ENCODE measurements around the gene GPS1. TPM values are rescaled to one million over a fixed set of nuclear protein-coding genes. Genes with fewer than 3 reads are reported as not detected.

GPS1 gene
- total RNA-seq, 1 donor from 2014 or later, result 94.7 TPM

GRCh38 chr17:82080789-82081464 is 29.2 kb downstream of the GPS1 start:
- CTCF ChIA-PET, result no interaction called here
- H3K4me1 Mint-ChIP-seq, result no peaks in the 10 kb centered on the region
- H3K9me3 Mint-ChIP-seq, result no peaks in the 10 kb centered on the region
- H3K36me3 Mint-ChIP-seq (ENCODE audit: low read depth), result peaks cover 49% of the 10 kb centered on the region
- no peak for ATAC-seq (ENCODE audit: low read depth)
- TF ChIP-seq CTCF (IDR thresholded peaks at IDR 0.05), result no peak
- POLR2A ChIA-PET, result interaction anchor here (0.5 kb wide), 1 partner anchor 14 kb away, joined by 9 read pairs; no protein-coding TSS in a partner anchor
- no peak overlapping the region for H3K27ac Mint-ChIP-seq
- intact Hi-C loops (cut with micrococcal nuclease), result no loop called here
- no peak overlapping the region for H3K4me3 Mint-ChIP-seq
- no peaks in the 10 kb centered on the region for H3K27me3 Mint-ChIP-seq
- DNase-seq, result no peak

DNA sequence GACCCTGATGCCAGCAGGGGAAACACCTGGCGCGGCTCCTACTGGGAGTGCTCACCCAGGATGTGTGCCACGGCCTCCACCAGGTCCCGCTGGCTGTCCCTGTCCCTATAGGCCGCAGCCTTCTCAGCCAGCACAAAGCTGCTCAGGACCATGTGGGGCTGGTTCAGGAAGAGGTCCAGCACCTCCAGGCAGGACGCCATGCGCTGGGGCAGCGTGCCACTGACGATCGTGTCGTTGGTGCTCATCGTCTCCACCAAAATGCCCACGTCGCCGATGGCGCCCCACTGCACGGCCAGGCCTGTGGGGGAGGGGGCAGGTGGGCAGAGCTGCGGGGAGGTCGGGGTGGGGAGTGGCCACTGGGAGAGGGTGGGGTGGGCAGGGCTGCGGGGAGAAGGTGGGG is 29.8 kb downstream of the GPS1 start:
- intact Hi-C loops (cut with micrococcal nuclease), result no loop called here
- ATAC-seq (ENCODE audit: low read depth), result no peak
- Mint-ChIP-seq H3K27me3 (no peaks in the 10 kb centered on the region), H3K4me3 (no peak overlapping the region), H3K4me1 (no peaks in the 10 kb centered on the region), H3K27ac (no peak overlapping the region), H3K9me3 (no peaks in the 10 kb centered on the region), H3K36me3 (ENCODE audit: low read depth) (peaks cover 53% of the 10 kb centered on the region)
- ChIA-PET CTCF (no interaction called here), POLR2A (no interaction called here)
- no peak for DNase-seq
- no peak for TF ChIP-seq CTCF (IDR thresholded peaks at IDR 0.05)

DNA sequence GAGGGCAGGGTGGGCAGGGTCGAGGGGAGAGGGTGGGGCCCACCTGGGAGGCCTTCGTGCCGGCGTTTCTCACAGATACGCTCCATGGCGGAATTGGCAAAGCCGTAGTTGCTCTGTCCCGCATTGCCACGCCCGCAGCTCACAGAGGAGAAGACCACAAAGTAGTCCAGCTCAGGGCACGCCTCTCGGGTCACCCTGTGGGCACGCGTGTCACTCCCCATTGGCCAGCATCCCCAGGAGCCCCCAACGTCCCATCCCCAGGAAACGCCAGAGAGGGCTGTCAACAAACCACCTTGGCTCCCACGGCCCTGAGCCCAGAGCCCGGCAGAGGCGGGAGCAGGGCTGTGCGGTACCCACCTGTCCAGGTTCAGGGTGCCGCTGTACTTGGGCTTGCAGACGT is 30.3 kb downstream of the GPS1 start:
- Mint-ChIP-seq H3K36me3 (ENCODE audit: low read depth) (peaks cover 56% of the 10 kb centered on the region), H3K4me1 (no peaks in the 10 kb centered on the region), H3K27ac (no peak overlapping the region), H3K9me3 (no peaks in the 10 kb centered on the region), H3K27me3 (no peaks in the 10 kb centered on the region), H3K4me3 (no peak overlapping the region)
- POLR2A ChIA-PET, result interaction anchor here (1.0 kb wide), 1 partner anchor 18 kb away, joined by 3 read pairs; no protein-coding TSS in a partner anchor
- intact Hi-C loops (cut with micrococcal nuclease), result no loop called here
- CTCF ChIA-PET, result no interaction called here
- DNase-seq (no peak), ATAC-seq (ENCODE audit: low read depth) (no peak)
- no peak for TF ChIP-seq CTCF (IDR thresholded peaks at IDR 0.05)

- Mint-ChIP-seq H3K27ac (no peak overlapping the region), H3K4me1 (no peaks in the 10 kb centered on the region), H3K4me3 (no peak overlapping the region), H3K36me3 (ENCODE audit: low read depth) (peaks cover 58% of the 10 kb centered on the region), H3K27me3 (no peaks in the 10 kb centered on the region), H3K9me3 (no peaks in the 10 kb centered on the region)
- intact Hi-C loops (cut with micrococcal nuclease), result no loop called here
- TF ChIP-seq CTCF (IDR thresholded peaks at IDR 0.05), result no peak
- ChIA-PET CTCF (no interaction called here), POLR2A (interaction anchor here (1.0 kb wide), 1 partner anchor 19 kb away, joined by 3 read pairs; no protein-coding TSS in a partner anchor)
- ATAC-seq (ENCODE audit: low read depth) (no peak), DNase-seq (no peak)
Observed at GRCh38 chr17:82082456-82082855, 30.8 kb downstream of the GPS1 start.

DNA sequence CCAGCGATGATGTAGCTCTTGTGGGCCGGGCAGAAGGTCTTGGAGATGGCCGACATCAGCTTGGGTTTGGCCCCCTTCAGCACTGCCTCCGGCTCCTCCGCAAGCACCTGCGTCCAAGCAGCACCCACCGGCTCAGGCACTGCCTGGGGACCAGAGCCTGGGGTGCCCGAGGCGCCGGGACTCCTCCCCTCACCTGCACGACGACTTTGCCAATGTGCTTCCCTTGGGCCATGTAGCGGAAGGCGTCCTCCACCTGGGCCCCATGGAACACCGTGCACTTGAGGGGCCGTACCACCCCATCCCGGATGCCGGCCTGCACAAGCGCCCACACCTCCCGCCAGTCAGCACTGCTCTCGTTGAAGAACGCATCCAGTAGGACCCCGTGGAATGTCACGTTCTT is 31.3 kb downstream of the GPS1 start:
- ChIA-PET POLR2A (interaction anchor here (0.6 kb wide), 1 partner anchor 13 kb away, joined by 3 read pairs; no protein-coding TSS in a partner anchor), CTCF (no interaction called here)
- Mint-ChIP-seq H3K4me3 (no peak overlapping the region), H3K27me3 (no peaks in the 10 kb centered on the region), H3K27ac (no peak overlapping the region), H3K4me1 (no peaks in the 10 kb centered on the region), H3K9me3 (no peaks in the 10 kb centered on the region), H3K36me3 (ENCODE audit: low read depth) (peaks cover 62% of the 10 kb centered on the region)
- no peak for TF ChIP-seq CTCF (IDR thresholded peaks at IDR 0.05)
- intact Hi-C loops (cut with micrococcal nuclease), result no loop called here
- no peak for ATAC-seq (ENCODE audit: low read depth)
- DNase-seq, result no peak

Data from activated B cell treated with CpG ODN at 0.5 μM for 24 hours (primary cell).